Kidney epithelial cell (primary cell): Measurements from ENCODE around the gene SUCLG2. TPM values are rescaled to one million over a fixed set of nuclear protein-coding genes. Genes with fewer than 3 reads are reported as not detected.

Experiments
- DNase-seq: peaks from one replicate; pipeline ENCODE4 v3.0.0-alpha.2; 2010; ENCODE audit warnings: low read depth
- H3K27me3 ChIP-seq: 2 replicates; pipeline ENCODE4 v1.6.0; 2011; ENCODE audit warnings: low read length; ENCODE audit not compliant: control insufficient read depth, insufficient read depth
- H3K36me3 ChIP-seq: 2 replicates; pipeline ENCODE4 v1.5.1; 2011; ENCODE audit warnings: low read length; ENCODE audit not compliant: control insufficient read depth, insufficient read depth
- H3K4me3 ChIP-seq: 2 replicates; pipeline ENCODE4 v1.5.1; 2011; ENCODE audit warnings: low read depth, mild to moderate bottlenecking, control low read depth, low read length
- CTCF ChIP-seq: IDR thresholded peaks from 2 replicates; pipeline ENCODE4 v1.5.1; 2011; ENCODE audit warnings: mild to moderate bottlenecking, moderate library complexity, low read length, control low read depth, inconsistent platforms; ENCODE audit not compliant: insufficient read depth, poor library complexity, severe bottlenecking
- total RNA-seq: library from RNA; depleted of rRNA; stranded (reverse); fragments of >200 nt; gene quantifications from 2 replicates; pipeline ENCODE4 v1.2.3, GENCODE V29; 2015

SUCLG2 gene
- total RNA-seq, 1 donor from 2014 or later: 38.1 TPM

GRCh38 chr3:67630666-67631362, 23.6 kb downstream of the SUCLG2 start:
- no peak for TF ChIP-seq CTCF

GRCh38 chr3:67624687-67625086, 29.7 kb downstream of the SUCLG2 start:
- H3K36me3 ChIP-seq: peaks cover 1% of the 10 kb centered on the region
- DNase-seq: no peak
- TF ChIP-seq CTCF: no peak

More at GRCh38 chr3:67630666-67631362, 23.6 kb downstream of the SUCLG2 start:
- Histone ChIP-seq H3K27me3 (no peaks in the 10 kb centered on the region), H3K4me3 (no peak overlapping the region), H3K36me3 (no peaks in the 10 kb centered on the region)
- no peak for DNase-seq

GRCh38 chr3:67624078-67624477, 30.3 kb downstream of the SUCLG2 start:
- DNase-seq: no peak
- no peak overlapping the region for H3K4me3 ChIP-seq
- H3K36me3 ChIP-seq: peaks cover 1% of the 10 kb centered on the region
- no peak for TF ChIP-seq CTCF
- no peaks in the 10 kb centered on the region for H3K27me3 ChIP-seq

More at GRCh38 chr3:67624687-67625086, 29.7 kb downstream of the SUCLG2 start:
- Histone ChIP-seq H3K4me3 (no peak overlapping the region), H3K27me3 (no peaks in the 10 kb centered on the region)

GRCh38 chr3:67622652-67623051, 31.8 kb downstream of the SUCLG2 start:
- Histone ChIP-seq H3K36me3 (peaks cover 1% of the 10 kb centered on the region), H3K4me3 (no peak overlapping the region), H3K27me3 (no peaks in the 10 kb centered on the region)
- TF ChIP-seq CTCF: no peak
- no peak for DNase-seq

- H3K36me3 ChIP-seq: peaks cover 1% of the 10 kb centered on the region
- no peaks in the 10 kb centered on the region for H3K27me3 ChIP-seq
- H3K4me3 ChIP-seq: no peak overlapping the region
- no peak for TF ChIP-seq CTCF
- DNase-seq: no peak
Measured at GRCh38 chr3:67620869-67621268, 33.5 kb downstream of the SUCLG2 start.

- no peak for TF ChIP-seq CTCF
- Histone ChIP-seq H3K27me3 (no peaks in the 10 kb centered on the region), H3K4me3 (no peak overlapping the region), H3K36me3 (peaks cover 1% of the 10 kb centered on the region)
- no peak for DNase-seq
Measured at GRCh38 chr3:67619991-67620390, 34.4 kb downstream of the SUCLG2 start.
